Keratinocyte (primary cell): ENCODE results near the gene TJP2. TPM values are rescaled to one million over a fixed set of nuclear protein-coding genes. Genes with fewer than 3 reads are reported as not detected.

Experiments used
- DNase-seq: peaks from one replicate; pipeline ENCODE4 v3.0.0-alpha.2; 2011; ENCODE audit warnings: low read depth, missing footprints, low spot score
- FAIRE-seq: peaks from 2 replicates; lab custom pipeline; 2011; peaks lifted over from hg19 to GRCh38; lab: Jason Lieb, UNC
- H2AFZ ChIP-seq: 2 replicates; pipeline ENCODE4 v1.6.0; 2012; ENCODE audit warnings: low read length, control low read depth, inconsistent platforms; ENCODE audit not compliant: control insufficient read depth
- H3K27ac ChIP-seq: 2 replicates; pipeline ENCODE4 v1.5.1; 2011; ENCODE audit warnings: low read length; ENCODE audit not compliant: control insufficient read depth, insufficient read depth
- H3K27me3 ChIP-seq: 3 replicates; pipeline ENCODE4 v1.6.0; 2011; ENCODE audit warnings: low read length; ENCODE audit not compliant: control insufficient read depth, insufficient read depth; ENCODE audit errors: extremely low read depth
- H3K36me3 ChIP-seq, 2 experiments: 2 replicates in 1 of 2; 3 replicates in 1 of 2; pipeline ENCODE4 v1.5.1; 2011; ENCODE audit warnings: low read length in 2 of 2, mild to moderate bottlenecking in 1 of 2; ENCODE audit not compliant: control insufficient read depth in 2 of 2, insufficient read depth in 2 of 2; ENCODE audit errors: extremely low read depth in 1 of 2
- H3K4me1 ChIP-seq: 3 replicates; pipeline ENCODE4 v1.5.1; 2011; ENCODE audit warnings: low read length; ENCODE audit not compliant: control insufficient read depth, insufficient read depth; ENCODE audit errors: extremely low read depth
- H3K4me2 ChIP-seq: 3 replicates; pipeline ENCODE4 v1.6.0; 2011; ENCODE audit warnings: low read depth, low read length; ENCODE audit not compliant: control insufficient read depth, insufficient read depth; ENCODE audit errors: extremely low read depth
- H3K4me3 ChIP-seq, 3 experiments: fragments of 200-600 bp in 1 of 3; sonication (generic) in 1 of 3; 2 replicates in 2 of 3; 3 replicates in 1 of 3; pipeline ENCODE4 v1.5.1; 2011 to 2016; ENCODE audit warnings: low read length in 3 of 3, mild to moderate bottlenecking in 3 of 3, control low read depth in 2 of 3, inconsistent platforms in 1 of 3, low read depth in 1 of 3, mixed read lengths in 1 of 3, mixed run types in 1 of 3, moderate library complexity in 1 of 3; ENCODE audit not compliant: control insufficient read depth in 2 of 3, insufficient read depth in 2 of 3; ENCODE audit errors: extremely low read depth in 1 of 3
- H3K79me2 ChIP-seq: 2 replicates; pipeline ENCODE4 v1.6.0; 2012; ENCODE audit warnings: low read length; ENCODE audit not compliant: control insufficient read depth, insufficient read depth
- H3K9ac ChIP-seq: 3 replicates; pipeline ENCODE4 v1.6.0; 2011; ENCODE audit warnings: low read length; ENCODE audit not compliant: control insufficient read depth, insufficient read depth; ENCODE audit errors: extremely low read depth
- H3K9me1 ChIP-seq: 3 replicates; pipeline ENCODE4 v1.6.0; 2011; ENCODE audit warnings: low read length; ENCODE audit not compliant: control insufficient read depth, insufficient read depth; ENCODE audit errors: extremely low read depth
- H3K9me3 ChIP-seq: 2 replicates; pipeline ENCODE4 v1.5.1; 2012; ENCODE audit warnings: low read depth, low read length; ENCODE audit not compliant: control insufficient read depth
- H4K20me1 ChIP-seq: 3 replicates; pipeline ENCODE4 v1.6.0; 2011; ENCODE audit warnings: low read length; ENCODE audit not compliant: control insufficient read depth, insufficient read depth; ENCODE audit errors: extremely low read depth
- EZH2 ChIP-seq: IDR thresholded peaks from one replicate; pipeline ENCODE4 v1.6.1; 2012; ENCODE audit warnings: inconsistent platforms, mild to moderate bottlenecking, low read length, moderate library complexity
- dilution Hi-C: fragments of 300-500 bp; cut with MboI; formaldehyde crosslinking; loops from one replicate; pipeline ENCODE4 v1.7.0; 2020; ENCODE audit warnings: low sequenced_read_pairs; ENCODE audit not compliant: extremely low pct_ligation_motif_present
- polyA plus RNA-seq, 5 experiments: library from polyadenylated mRNA; depleted of rRNA in 3 of 5; stranded (reverse) in 3 of 5; stranded (forward) in 1 of 5; unstranded in 1 of 5; fragments of >200 nt; gene quantifications; 1 replicate in 1 of 5; 2 replicates in 3 of 5; 3 replicates in 1 of 5; pipeline versions ENCODE4 v1.2.1 to v1.2.3, GENCODE V29; 2011 to 2012; ENCODE audit warnings: missing spikeins in 2 of 5, low read depth in 1 of 5, low replicate concordance in 1 of 5
- TF ChIP-seq, protein P1 (sequence below), 3 experiments: IDR thresholded peaks in 1 of 3; conservative IDR thresholded peaks in 1 of 3; optimal IDR thresholded peaks in 1 of 3; 2 replicates in 2 of 3; 3 replicates in 1 of 3; pipeline versions ENCODE3 to v1.5.1; 2011; ENCODE audit warnings: low read length in 3 of 3, mild to moderate bottlenecking in 3 of 3, moderate library complexity in 2 of 3, control low read depth in 1 of 3, inconsistent platforms in 1 of 3; ENCODE audit not compliant: insufficient read depth in 2 of 3; ENCODE audit errors: extremely low read depth in 1 of 3

The TJP2 gene
- polyA plus RNA-seq, 1 donor (not counting 4 experiments of a cell fraction or from before 2014, with no cell fraction given): 74.8 TPM

DNA sequence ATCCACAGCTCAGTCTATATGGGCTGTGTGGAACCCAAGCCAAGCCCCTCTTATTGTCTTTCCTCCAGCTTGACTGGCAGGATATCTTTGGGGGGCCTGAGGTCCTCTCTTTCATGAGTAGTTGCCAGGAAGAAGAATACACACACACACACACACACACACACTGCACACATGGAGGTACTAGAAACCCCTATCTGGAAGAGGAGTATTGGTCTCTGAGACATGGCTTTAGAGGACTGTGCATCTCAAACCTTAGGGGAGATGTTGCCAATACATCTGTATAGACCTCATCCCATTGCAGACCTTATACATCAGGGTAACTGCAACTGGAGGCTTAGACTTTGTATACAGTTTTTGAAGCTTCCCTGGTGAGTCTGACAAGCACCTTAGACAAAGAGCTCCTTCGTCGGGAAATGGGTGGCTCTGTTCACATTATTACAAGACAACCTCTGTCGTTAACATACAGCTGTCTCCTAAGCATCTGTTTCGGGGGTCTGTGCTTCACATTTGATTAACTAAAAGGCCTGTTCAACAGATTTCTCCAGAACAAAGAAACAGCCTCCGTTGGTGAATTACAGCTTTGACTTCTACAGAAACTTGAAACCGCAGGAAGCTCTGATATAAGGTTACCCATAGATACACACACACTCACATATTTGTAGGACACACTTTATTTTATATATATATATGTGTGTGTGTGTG lies 145.4 kb downstream of the TJP2 start:
- FAIRE-seq (no peak), DNase-seq (no peak)
- Histone ChIP-seq H2AFZ (no peak overlapping the region), H3K4me2 (no peak overlapping the region), H3K4me3 (no peak overlapping the region), H3K4me1 (peaks cover 7% of the 10 kb centered on the region), H4K20me1 (no peaks in the 10 kb centered on the region), H3K27ac (no peak overlapping the region), H3K36me3 (no peaks in the 10 kb centered on the region), H3K9me1 (no peaks in the 10 kb centered on the region), H3K27me3 (peaks cover 3% of the 10 kb centered on the region), H3K79me2 (no peaks in the 10 kb centered on the region), H3K9me3 (no peaks in the 10 kb centered on the region), H3K9ac (no peak overlapping the region)
- dilution Hi-C loops: no loop called here
- TF ChIP-seq EZH2: no peak
- TF ChIP-seq, protein P1, sequence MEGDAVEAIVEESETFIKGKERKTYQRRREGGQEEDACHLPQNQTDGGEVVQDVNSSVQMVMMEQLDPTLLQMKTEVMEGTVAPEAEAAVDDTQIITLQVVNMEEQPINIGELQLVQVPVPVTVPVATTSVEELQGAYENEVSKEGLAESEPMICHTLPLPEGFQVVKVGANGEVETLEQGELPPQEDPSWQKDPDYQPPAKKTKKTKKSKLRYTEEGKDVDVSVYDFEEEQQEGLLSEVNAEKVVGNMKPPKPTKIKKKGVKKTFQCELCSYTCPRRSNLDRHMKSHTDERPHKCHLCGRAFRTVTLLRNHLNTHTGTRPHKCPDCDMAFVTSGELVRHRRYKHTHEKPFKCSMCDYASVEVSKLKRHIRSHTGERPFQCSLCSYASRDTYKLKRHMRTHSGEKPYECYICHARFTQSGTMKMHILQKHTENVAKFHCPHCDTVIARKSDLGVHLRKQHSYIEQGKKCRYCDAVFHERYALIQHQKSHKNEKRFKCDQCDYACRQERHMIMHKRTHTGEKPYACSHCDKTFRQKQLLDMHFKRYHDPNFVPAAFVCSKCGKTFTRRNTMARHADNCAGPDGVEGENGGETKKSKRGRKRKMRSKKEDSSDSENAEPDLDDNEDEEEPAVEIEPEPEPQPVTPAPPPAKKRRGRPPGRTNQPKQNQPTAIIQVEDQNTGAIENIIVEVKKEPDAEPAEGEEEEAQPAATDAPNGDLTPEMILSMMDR (optimal IDR thresholded peaks at IDR 0.05 in 1 of 3, IDR thresholded peaks at IDR 0.05 in 1 of 3, conservative IDR thresholded peaks at IDR 0.05 in 1 of 3; ENCODE audit: extremely low read depth in 1 of 3, insufficient read depth in 2 of 3, low read length in 3 of 3): no peak

DNA sequence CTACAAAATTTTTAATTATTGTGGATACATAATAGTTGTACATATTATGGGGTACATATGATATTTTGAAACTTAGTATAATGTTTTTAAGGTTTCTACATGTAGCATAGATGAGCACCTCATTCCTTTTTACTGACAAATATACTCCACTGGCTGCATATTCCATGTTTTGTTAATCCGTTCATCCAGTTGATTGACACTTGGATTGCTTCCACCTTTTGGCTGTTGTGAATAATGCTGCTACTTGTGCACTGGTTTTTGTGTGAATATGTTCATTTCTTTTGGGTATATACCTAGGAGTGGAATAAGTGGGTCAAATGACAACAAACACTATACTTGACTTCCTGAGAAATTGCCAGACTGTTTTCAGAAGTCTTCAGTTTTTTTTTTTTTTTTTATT lies 148.2 kb downstream of the TJP2 start:
- FAIRE-seq: no peak
- H2AFZ ChIP-seq: no peak overlapping the region
- dilution Hi-C loops: no loop called here
- peaks cover 10% of the 10 kb centered on the region for H3K4me1 ChIP-seq
- no peak overlapping the region for H3K27ac ChIP-seq
- no peak overlapping the region for H3K4me3 ChIP-seq
- no peaks in the 10 kb centered on the region for H4K20me1 ChIP-seq
- no peaks in the 10 kb centered on the region for H3K9me1 ChIP-seq
- H3K9me3 ChIP-seq: no peaks in the 10 kb centered on the region
- H3K36me3 ChIP-seq: no peaks in the 10 kb centered on the region
- H3K27me3 ChIP-seq: peaks cover 22% of the 10 kb centered on the region
- no peak overlapping the region for H3K4me2 ChIP-seq
- H3K9ac ChIP-seq: no peak overlapping the region
- TF ChIP-seq EZH2: no peak
- TF ChIP-seq, protein P1 (optimal IDR thresholded peaks at IDR 0.05 in 1 of 3, IDR thresholded peaks at IDR 0.05 in 1 of 3, conservative IDR thresholded peaks at IDR 0.05 in 1 of 3; ENCODE audit: extremely low read depth in 1 of 3, insufficient read depth in 2 of 3, low read length in 3 of 3): no peak
- H3K79me2 ChIP-seq: no peaks in the 10 kb centered on the region
- no peak for DNase-seq
